Inflammatory macrophage treated with lipopolysaccharide for 1 hour (primary cell): ENCODE data around the gene RBM19.

Experiments used
- DNase-seq, 2 donors: peaks; one replicate each; pipeline ENCODE4 v3.0.0-alpha.2; 2020 to 2022

RBM19 gene

DNA sequence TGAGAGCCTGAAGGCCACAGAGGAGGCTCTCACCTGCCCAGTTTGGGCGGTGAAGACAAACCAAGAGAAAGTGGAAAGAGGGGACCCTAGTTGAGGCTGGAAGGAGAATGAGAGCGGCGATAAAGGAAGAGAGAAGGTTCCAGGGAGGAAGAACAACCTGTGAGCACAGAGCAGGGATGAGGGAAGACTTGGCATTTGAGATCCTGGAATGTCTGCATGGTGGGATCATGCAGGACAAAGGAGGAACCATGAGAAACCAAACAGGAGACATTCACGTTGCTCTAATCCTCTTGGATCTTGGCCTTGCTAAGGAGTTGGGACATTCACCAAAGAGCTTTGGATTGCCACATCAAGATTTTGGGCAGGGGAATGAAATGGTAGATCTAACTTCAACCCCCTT is 22.9 kb upstream of the RBM19 start:
- DNase-seq: no peak

- DNase-seq: no peak
These were observed 21.9 kb upstream of the RBM19 start for GRCh38 chr12:113988064-113988451.

- no peak for DNase-seq
These were observed 21.3 kb upstream of the RBM19 start for GRCh38 chr12:113987261-113988063.

DNA sequence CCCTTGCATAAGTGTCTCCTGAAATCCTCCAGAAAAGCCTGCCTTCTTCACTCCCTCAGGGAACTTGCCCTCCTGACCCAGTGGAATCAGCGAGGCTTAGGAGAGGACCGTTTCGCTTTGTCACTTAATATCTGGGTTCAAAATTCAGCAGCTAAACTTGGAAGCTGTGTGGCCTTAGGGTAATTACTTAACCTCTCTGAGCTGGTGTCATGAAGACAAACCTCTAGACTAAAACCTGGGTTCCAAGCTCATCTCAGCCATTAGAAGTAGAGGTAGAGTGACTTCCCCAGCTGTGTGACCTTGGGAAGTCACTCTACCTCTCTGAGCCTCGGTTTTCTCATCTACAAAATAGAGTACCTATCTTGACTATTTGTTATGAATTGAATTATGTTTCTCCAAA is 18.3 kb upstream of the RBM19 start:
- no peak for DNase-seq

- no peak for DNase-seq
These were observed 17.8 kb upstream of the RBM19 start for GRCh38 chr12:113983777-113984448.

- DNase-seq: no peak
These were observed 17.1 kb upstream of the RBM19 start for GRCh38 chr12:113983265-113983664.

DNA sequence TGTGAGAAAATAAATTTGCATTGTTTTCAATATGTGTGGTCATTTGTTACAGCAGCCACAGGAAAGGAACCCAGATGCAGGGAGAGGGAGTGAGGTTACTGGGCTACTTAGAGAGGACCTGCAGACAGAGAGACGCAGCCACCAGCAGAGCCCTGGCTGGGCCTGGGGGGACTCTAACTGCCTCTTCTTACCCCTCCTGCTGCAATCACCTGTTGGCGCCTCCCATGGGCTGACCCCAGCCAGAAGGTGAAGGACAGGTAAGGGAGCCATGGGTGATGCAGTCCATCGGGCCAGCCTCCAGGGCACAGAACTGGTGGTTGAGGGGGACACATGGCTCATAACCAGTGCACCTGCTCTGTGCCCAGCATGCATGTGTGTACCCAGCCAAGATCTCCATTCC is 15.8 kb upstream of the RBM19 start:
- DNase-seq: no peak

GRCh38 chr12:113980537-113981337 is 14.6 kb upstream of the RBM19 start:
- DNase-seq: peak; percentile 46 to 72

DNA sequence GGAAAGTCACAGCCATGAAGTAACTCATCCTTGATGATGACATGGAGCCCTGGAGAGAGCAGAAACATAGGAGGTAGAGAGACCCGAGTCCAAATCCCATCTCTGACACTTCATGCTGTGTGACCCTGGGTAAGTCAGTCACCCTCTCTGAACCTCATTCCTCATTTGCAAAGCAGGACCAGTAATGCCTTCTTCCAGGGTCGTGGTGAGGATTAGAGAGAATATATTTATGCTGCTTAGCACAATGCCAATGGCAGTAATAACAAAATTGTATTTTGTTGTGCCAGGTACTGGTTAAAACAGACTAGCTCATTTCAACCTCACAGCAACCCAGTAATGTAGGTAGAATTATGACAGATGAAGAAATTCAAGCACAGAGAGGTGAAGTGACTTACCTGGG is 13.9 kb upstream of the RBM19 start:
- no peak for DNase-seq

GRCh38 chr12:113978080-113978479 is 12.0 kb upstream of the RBM19 start:
- DNase-seq: no peak

- no peak for DNase-seq
These were observed 7.9 kb upstream of the RBM19 start for GRCh38 chr12:113974006-113974405.

- no peak for DNase-seq
These were observed 7.2 kb upstream of the RBM19 start for GRCh38 chr12:113973109-113973904.

DNA sequence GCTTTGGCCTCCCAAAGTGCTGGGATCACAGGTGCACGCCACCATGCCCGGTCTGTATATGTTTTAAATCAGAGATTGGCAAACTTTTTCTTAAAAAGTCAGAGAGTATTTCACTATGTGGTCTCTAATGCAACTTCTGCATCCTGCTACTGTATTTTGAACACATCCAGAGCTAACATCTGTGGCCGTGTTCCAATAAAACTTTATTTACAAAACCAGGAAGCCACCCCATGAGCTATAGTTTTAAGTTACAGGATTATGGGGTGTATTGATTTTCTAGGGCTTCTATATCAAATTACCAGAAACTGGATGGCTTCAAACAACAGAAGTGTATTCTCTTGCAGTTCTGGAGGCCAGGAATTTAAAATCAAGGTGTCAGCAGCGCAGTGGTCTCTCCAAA is 5.3 kb upstream of the RBM19 start:
- no peak for DNase-seq

GRCh38 chr12:113970211-113970610 is 4.1 kb upstream of the RBM19 start:
- DNase-seq: peak in 1 of 2 donors; percentile 40

DNA sequence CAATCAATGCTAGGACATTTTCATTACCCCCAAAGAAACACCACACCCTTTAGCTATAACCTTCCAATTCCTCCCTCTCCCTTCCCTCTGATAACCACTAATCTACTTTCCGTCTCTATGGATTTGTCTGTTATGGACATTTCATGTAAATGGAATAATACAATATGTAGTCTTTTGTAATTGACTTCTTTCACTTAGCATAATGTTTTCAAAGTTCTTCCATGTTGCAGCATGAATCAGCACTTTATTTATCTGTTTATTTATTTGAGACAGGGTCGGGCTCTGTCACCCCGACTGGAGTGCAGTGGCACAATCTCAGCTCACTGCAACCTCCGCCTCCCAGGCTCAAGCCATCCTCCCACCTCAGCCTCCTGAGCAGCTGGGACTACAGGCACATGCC is 1.2 kb upstream of the RBM19 start:
- DNase-seq: no peak

GRCh38 chr12:113962733-113963132 is 3.4 kb downstream of the RBM19 start:
- no peak for DNase-seq

- DNase-seq: peak; percentile 86 to 95
These were observed 4.0 kb downstream of the RBM19 start for GRCh38 chr12:113961921-113962710.

DNA sequence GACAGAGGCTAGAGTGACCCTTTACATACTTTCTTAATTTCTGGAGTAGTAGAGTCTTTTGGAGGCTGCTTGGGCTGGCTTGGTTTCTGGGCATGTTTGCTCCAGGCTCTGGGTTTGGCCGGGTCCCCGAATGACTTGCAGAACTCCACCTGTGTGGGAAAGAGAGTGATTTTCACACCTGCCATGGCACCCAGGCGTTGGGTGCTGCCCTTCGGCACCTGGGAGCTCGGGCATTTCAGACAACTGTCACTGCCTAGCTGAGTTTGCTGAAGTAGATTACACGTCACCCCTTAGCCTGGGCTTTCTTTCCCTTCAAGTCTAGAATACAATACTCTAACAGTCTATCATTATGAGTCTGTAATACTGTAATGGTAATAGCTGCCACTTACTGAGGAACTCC is 6.1 kb downstream of the RBM19 start:
- no peak for DNase-seq

GRCh38 chr12:113959096-113959495 is 7.0 kb downstream of the RBM19 start:
- no peak for DNase-seq

GRCh38 chr12:113958108-113958507 is 8.0 kb downstream of the RBM19 start:
- DNase-seq: no peak

- no peak for DNase-seq
These were observed 8.5 kb downstream of the RBM19 start for GRCh38 chr12:113957627-113958026.
